Midbrain (tissue), 1 donor: ENCODE results near the gene RARA.
A peak's percentile ranks its signal among the peaks of the same experiment; 100 is the strongest.
"Not testable (repeated sequence)": the region's sequence is repeated elsewhere in the genome, so short reads cannot be mapped to it uniquely, and the experiment has no call there.

Source experiments
- DNase-seq: peaks from one replicate; lab custom pipeline; 2025; lab: John Stamatoyannopoulos, UW

RARA gene

GRCh38 chr17:40298726-40299125, 10.3 kb upstream of the RARA start:
- DNase-seq: no peak

GRCh38 chr17:40299159-40299757, 9.7 kb upstream of the RARA start:
- DNase-seq: not testable (repeated sequence)

DNA sequence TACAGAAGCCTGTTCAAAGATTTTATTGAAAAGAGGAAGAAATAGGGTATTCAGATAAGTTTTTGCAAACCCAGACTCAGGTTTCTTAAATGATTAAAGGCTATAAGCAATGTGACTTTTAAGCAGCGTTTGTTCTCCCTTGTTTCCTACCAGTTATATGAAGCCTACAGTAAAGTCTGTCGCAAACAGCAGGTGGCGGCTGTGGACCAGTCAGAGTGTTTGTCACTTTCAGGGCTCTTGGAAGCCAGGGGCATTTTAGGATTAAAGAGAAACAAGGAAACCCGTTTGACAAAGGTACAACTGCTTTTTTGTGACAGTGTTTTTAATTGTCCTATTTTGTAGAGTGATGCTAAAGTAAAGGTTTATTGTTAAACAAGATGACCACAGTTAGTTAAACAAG, 7.7 kb upstream of the RARA start:
- DNase-seq: no peak

GRCh38 chr17:40303009-40303657, 5.8 kb upstream of the RARA start:
- DNase-seq: peak; percentile 70

- DNase-seq: no peak
Measured at GRCh38 chr17:40303708-40304551, 5.0 kb upstream of the RARA start.

GRCh38 chr17:40304552-40304863, 4.5 kb upstream of the RARA start:
- not testable (repeated sequence) for DNase-seq

- DNase-seq: not testable (repeated sequence)
Measured at GRCh38 chr17:40304866-40305265, 4.1 kb upstream of the RARA start.

GRCh38 chr17:40306395-40306794, 2.6 kb upstream of the RARA start:
- DNase-seq: no peak

GRCh38 chr17:40307001-40307730, 1.8 kb upstream of the RARA start:
- no peak for DNase-seq

DNA sequence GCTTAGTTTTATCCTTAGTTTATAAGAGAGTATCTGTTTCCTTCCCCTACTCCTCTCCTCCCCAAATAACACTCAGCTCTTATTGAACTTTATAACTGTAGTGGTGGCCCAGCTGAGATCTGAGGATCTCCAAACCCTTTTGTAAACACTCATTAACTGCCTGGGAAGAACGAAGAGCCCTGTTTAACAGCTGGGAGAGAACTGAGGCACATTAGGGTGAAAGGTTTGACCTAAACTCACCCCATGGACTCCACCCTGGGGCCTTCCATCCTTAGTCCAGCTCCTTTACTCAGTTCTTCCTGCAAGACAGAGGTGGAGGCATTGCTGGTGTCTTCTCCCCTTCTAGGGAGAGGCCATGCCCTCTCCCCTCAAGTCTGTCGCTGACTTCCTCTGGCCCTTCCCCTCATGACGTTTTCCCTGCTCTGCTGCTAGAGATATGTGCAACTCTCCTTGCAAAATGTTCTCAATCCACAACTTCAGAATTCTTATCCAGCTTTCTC, 1.2 kb upstream of the RARA start:
- DNase-seq: no peak

DNA sequence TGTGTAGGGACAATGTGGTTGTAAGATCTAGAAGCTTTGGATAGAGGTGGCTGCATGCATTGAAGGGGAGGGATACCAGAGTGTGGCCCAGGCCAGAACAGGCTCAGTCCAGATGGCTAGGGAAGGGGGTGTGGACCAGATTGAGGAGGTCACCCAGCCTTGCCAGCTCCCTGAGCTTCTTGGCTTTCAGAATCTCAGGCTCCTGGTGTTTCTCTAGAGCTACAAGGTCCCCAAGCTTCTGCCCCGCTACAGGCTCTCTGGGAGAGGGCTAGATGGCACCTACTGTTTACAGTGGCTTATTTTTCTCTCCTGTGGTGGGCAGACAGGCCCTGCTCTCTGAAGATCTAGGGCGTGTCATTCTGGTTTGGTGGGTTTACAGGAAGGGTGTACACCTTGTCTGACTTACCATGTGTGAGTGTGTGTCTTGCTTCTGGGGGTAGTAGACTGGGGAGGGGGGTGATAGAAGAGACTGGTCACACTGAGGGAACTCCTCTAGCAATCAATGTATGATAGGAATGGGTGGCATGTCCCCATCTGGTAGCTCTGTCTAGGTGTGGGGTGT, 1.1 kb downstream of the RARA start:
- DNase-seq: no peak

DNA sequence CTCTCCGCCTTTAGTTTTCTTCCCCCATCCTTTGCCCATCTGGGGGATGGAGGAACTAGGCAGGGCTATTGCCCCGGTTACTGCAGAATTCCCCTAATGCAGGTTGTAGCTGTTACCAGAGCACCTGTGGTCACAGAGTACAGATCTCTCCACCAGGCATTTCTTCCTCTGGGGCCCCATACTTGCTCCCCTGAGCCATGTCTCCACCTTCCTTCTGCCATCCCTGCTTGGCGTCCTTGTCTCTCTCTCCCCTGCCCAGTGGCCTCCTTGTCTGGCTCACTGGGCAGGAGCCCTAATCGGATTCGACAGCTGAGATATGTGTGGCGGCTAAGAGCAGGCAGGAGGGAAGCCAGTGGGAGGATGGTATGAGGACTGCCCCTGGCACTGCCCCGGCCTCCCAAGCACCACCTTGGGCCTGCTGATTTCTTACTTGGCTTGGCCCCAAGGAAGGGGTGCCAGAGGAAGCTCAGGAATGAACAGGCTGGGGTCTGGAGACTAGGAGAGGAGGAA, 2.0 kb downstream of the RARA start:
- DNase-seq: no peak

- no peak for DNase-seq
Measured at GRCh38 chr17:40311575-40311974, 2.6 kb downstream of the RARA start.

GRCh38 chr17:40312131-40312731, 3.3 kb downstream of the RARA start:
- DNase-seq: peak; percentile 22

- DNase-seq: no peak
Measured at GRCh38 chr17:40312893-40313667, 4.1 kb downstream of the RARA start.

DNA sequence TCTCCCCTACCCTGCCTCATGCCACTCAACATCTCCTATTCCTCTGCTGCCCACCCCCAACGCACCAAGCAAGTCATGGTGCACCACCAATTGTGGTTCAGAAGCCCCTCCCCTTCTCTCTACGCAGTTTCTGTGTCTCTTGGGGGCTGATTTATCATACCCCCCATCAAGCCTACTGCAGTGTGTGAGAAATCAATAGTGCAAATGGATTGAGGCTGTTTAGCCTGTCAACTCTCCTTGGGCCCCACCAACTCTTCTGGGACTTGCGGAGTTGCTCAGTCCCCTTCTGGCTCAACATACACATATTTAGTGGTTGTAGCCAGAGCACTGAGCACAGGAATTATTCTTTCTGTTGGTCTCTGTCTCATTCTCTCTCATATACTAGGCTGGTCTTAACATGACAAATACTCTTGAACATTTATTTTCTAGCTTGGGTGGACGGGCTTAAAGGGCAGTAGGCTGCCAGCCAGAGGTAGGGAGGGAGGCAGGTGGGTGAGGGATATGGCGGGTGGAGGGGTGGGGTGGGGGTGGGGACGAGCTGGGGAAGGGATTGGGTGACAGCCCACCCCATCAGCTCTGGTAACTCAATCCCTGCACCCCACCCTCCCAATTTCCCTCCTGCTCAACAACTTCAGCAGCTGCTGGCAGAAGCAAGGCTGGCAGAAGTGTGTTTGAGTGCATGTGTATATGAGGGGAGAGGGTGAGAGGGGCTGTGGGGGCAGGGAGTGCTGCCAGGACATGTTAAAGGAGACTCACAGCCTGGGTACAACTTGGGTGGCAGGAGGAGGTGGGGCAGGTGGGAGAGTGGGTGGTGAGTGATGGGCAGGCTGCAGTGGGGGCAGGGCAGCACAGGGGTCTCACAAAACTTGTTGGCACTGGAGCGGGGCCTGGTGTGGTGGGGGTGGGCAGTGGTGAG, 4.9 kb downstream of the RARA start:
- no peak for DNase-seq

DNA sequence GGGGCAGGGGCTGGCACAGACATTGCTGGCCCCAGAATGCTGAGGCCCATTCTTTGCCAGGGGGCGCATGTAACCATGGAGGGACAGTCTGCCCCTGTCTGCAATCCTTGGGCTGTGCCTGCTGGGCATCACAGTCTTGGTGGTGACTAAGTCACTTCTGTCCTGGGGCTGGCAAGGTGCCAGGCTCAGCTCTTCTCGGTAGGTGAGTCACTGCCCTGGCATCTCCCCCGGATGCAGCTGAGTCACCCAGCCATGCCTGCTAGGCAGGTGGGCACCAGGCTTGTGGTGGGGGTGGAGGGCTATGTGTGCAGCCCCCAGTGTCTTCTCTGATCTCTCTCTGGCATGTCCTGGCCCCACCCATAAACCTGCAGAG, 5.6 kb downstream of the RARA start:
- no peak for DNase-seq

DNA sequence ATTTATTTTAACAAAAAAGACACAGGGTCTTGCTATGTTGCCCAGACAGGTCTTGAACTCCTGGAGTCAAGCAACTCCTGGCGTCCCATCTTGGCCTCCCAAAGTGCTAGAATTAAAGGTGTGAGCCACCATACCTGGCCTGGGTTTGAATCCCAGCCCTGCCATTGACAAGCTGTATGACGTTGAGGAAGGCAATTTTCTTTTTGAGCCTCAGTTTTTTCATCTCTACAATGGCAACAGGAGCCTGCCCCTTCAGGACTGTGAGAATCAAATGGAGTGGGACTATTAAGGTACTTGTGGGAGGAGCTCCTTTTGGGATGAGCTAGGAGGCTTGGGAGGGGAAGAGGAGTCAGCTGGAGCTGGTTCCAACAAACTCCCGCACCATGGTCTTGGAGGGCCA, 6.2 kb downstream of the RARA start:
- no peak for DNase-seq
